HEK293T (cell line): ENCODE measurements around the gene PURB.

Experiments used
- ARNT ChIP-seq: fragments of 450-650 bp; IDR thresholded peaks from 2 replicates; pipeline ENCODE4 v1.6.1; 2017; ENCODE audit warnings: mild to moderate bottlenecking
- BHLHE40 ChIP-seq: fragments of 450-650 bp; IDR thresholded peaks from 2 replicates; pipeline ENCODE4 v1.6.1; 2016; ENCODE audit warnings: mild to moderate bottlenecking, moderate library complexity, borderline replicate concordance
- FOXA1 ChIP-seq: fragments of 450-650 bp; IDR thresholded peaks from 2 replicates; pipeline ENCODE4 v1.6.1; 2016; ENCODE audit warnings: mild to moderate bottlenecking
- FOXK2 ChIP-seq: fragments of 450-650 bp; IDR thresholded peaks from 2 replicates; pipeline ENCODE4 v1.6.1; 2016; ENCODE audit warnings: mild to moderate bottlenecking
- FOXM1 ChIP-seq: fragments of 450-650 bp; IDR thresholded peaks from 2 replicates; pipeline ENCODE4 v1.6.1; 2017; ENCODE audit warnings: mild to moderate bottlenecking, borderline replicate concordance
- HDGF ChIP-seq: fragments of 450-650 bp; IDR thresholded peaks from 2 replicates; pipeline ENCODE4 v1.6.1; 2017; ENCODE audit warnings: antibody characterized with exemption, borderline replicate concordance
- L3MBTL2 ChIP-seq: fragments of 450-650 bp; conservative IDR thresholded peaks from 2 replicates; pipeline ENCODE4 v1.6.1; 2016; ENCODE audit warnings: mild to moderate bottlenecking
- LEF1 ChIP-seq: fragments of 450-650 bp; IDR thresholded peaks from 2 replicates; pipeline ENCODE4 v1.6.1; 2017; ENCODE audit warnings: mild to moderate bottlenecking, borderline replicate concordance
- SP1 ChIP-seq: fragments of 450-650 bp; IDR thresholded peaks from 2 replicates; pipeline ENCODE4 v1.6.1; 2017
- SUZ12 ChIP-seq: fragments of 450-650 bp; IDR thresholded peaks from 2 replicates; pipeline ENCODE4 v1.6.1; 2016; ENCODE audit warnings: mild to moderate bottlenecking
- TARDBP ChIP-seq: fragments of 450-650 bp; IDR thresholded peaks from 2 replicates; pipeline ENCODE4 v1.6.1; 2016
- ZNF384 ChIP-seq: fragments of 450-650 bp; IDR thresholded peaks from 2 replicates; pipeline ENCODE4 v1.6.1; 2016
- TF ChIP-seq, protein P1 (sequence below): fragments of 450-650 bp; IDR thresholded peaks from 2 replicates; pipeline ENCODE4 v1.6.1; 2016

DNA sequence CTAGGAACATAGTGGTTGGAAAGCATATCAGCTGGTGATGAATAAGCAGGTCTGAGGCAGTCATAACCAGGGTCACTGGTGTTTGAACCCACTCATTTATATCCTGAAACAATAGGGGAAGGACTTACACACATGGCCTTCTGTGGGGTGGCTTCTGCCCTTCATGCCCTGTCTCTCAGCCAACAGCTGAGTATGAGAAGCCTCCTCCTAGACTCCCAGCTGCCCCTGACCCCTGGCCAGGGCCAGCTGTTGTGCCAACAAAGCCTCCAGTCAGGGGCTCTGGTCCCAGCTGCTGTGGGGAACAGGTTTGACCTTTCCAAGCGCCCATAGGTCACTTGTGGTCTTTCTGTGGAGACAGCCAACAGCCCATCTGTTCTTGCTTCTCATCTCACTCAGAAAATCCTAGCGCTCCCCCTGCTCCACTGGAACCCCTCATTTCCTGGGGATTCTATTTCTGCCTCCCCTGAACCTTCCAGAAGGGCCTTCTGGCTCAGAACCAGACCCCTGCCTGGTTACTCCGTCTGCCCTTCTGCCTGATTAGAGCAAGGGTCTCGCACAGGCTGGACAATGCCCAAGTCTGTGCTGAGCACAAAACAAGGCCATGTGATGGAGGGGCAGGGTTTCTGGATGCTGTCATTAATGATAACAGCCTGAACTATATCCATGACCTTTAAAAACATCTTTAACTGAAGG, 9.7 kb upstream of the PURB start:
- TF ChIP-seq ARNT (no peak), TARDBP (no peak), SP1 (no peak), ZNF384 (no peak), HDGF (no peak), SUZ12 (no peak), FOXA1 (no peak), FOXK2 (no peak), BHLHE40 (no peak), FOXM1 (no peak), LEF1 (no peak), L3MBTL2 (no peak)
- TF ChIP-seq, protein P1, sequence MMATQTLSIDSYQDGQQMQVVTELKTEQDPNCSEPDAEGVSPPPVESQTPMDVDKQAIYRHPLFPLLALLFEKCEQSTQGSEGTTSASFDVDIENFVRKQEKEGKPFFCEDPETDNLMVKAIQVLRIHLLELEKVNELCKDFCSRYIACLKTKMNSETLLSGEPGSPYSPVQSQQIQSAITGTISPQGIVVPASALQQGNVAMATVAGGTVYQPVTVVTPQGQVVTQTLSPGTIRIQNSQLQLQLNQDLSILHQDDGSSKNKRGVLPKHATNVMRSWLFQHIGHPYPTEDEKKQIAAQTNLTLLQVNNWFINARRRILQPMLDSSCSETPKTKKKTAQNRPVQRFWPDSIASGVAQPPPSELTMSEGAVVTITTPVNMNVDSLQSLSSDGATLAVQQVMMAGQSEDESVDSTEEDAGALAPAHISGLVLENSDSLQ: no peak
